WERI-Rb-1 (cell line): ENCODE results near the gene SECISBP2.
A peak's percentile ranks its signal among the peaks of the same experiment; 100 is the strongest.

Experiments
- DNase-seq: peaks from one replicate; pipeline ENCODE4 v3.0.0-alpha.2; 2020
- H3K27ac ChIP-seq: fragments of 250-450 bp; sonication (Bioruptor Pico); 2 replicates; pipeline ENCODE4 v1.5.1; 2020; ENCODE audit warnings: mild to moderate bottlenecking, moderate library complexity
- H3K27me3 ChIP-seq: fragments of 250-450 bp; sonication (Bioruptor Pico); 2 replicates; pipeline ENCODE4 v1.5.1; 2021; ENCODE audit warnings: mild to moderate bottlenecking, low read depth, moderate library complexity; ENCODE audit not compliant: insufficient read depth, severe bottlenecking
- H3K36me3 ChIP-seq: fragments of 250-450 bp; sonication (Bioruptor Pico); 2 replicates; pipeline ENCODE4 v1.5.1; 2020; ENCODE audit warnings: mild to moderate bottlenecking, moderate library complexity
- H3K4me3 ChIP-seq: 2 replicates; pipeline ENCODE4 v1.5.1; 2011; ENCODE audit warnings: low read depth, mild to moderate bottlenecking, control low read depth, low read length
- H3K9me3 ChIP-seq: fragments of 250-450 bp; sonication (Bioruptor Pico); 2 replicates; pipeline ENCODE4 v1.5.1; 2021; ENCODE audit warnings: mild to moderate bottlenecking, moderate library complexity; ENCODE audit not compliant: severe bottlenecking
- CTCF ChIP-seq: IDR thresholded peaks from 2 replicates; pipeline ENCODE4 v1.5.1; 2011; ENCODE audit warnings: low read depth, mild to moderate bottlenecking, control low read depth, inconsistent platforms, low read length

The SECISBP2 gene

GRCh38 chr9:89309166-89309565, 9.1 kb upstream of the SECISBP2 start:
- no peak for TF ChIP-seq CTCF
- no peaks in the 10 kb centered on the region for H3K27me3 ChIP-seq
- H3K36me3 ChIP-seq, result peaks cover 26% of the 10 kb centered on the region
- peak overlapping the region; percentile 94 for H3K27ac ChIP-seq
- no peaks in the 10 kb centered on the region for H3K9me3 ChIP-seq
- H3K4me3 ChIP-seq, result no peak overlapping the region
- DNase-seq, result no peak

- peak overlapping the region; percentile 94 for H3K4me3 ChIP-seq
- peaks cover 33% of the 10 kb centered on the region for H3K36me3 ChIP-seq
- peak overlapping the region; percentile 94 for H3K27ac ChIP-seq
- H3K9me3 ChIP-seq, result no peaks in the 10 kb centered on the region
- no peaks in the 10 kb centered on the region for H3K27me3 ChIP-seq
- peak; percentile 69 for DNase-seq
- no peak for TF ChIP-seq CTCF
Observed at GRCh38 chr9:89309608-89310474, 8.5 kb upstream of the SECISBP2 start.

- DNase-seq, result peak; percentile 99
- Histone ChIP-seq H3K27me3 (no peaks in the 10 kb centered on the region), H3K9me3 (no peaks in the 10 kb centered on the region), H3K27ac (peak within 1 kb of the TSS; percentile 94), H3K36me3 (peaks cover 40% of the 10 kb centered on the region), H3K4me3 (peak within 1 kb of the TSS; percentile 100)
- TF ChIP-seq CTCF, result no peak
Observed at GRCh38 chr9:89310475-89311345, 7.6 kb upstream of the SECISBP2 start, which contains the start of gene CKS2. Gene CKS2, plus strand, starts transcription at chr9:89311195. Its CDS starts 98 bp downstream, at chr9:89311293.

GRCh38 chr9:89311346-89312221, 6.7 kb upstream of the SECISBP2 start:
- no peak for DNase-seq
- Histone ChIP-seq H3K9me3 (no peaks in the 10 kb centered on the region), H3K4me3 (peak overlapping the region; percentile 100), H3K27me3 (no peaks in the 10 kb centered on the region), H3K27ac (peak overlapping the region; percentile 91), H3K36me3 (peaks cover 48% of the 10 kb centered on the region)
- no peak for TF ChIP-seq CTCF

GRCh38 chr9:89312222-89312571, 6.1 kb upstream of the SECISBP2 start:
- H3K27me3 ChIP-seq, result no peaks in the 10 kb centered on the region
- peak overlapping the region; percentile 91 for H3K27ac ChIP-seq
- no peaks in the 10 kb centered on the region for H3K9me3 ChIP-seq
- peaks cover 55% of the 10 kb centered on the region for H3K36me3 ChIP-seq
- no peak for TF ChIP-seq CTCF
- no peak for DNase-seq
- peak overlapping the region; percentile 100 for H3K4me3 ChIP-seq
